ENCODE measurements around the gene SKIC3.
A peak's percentile ranks its signal among the peaks of the same experiment; 100 is the strongest.

The SKIC3 gene

DNA sequence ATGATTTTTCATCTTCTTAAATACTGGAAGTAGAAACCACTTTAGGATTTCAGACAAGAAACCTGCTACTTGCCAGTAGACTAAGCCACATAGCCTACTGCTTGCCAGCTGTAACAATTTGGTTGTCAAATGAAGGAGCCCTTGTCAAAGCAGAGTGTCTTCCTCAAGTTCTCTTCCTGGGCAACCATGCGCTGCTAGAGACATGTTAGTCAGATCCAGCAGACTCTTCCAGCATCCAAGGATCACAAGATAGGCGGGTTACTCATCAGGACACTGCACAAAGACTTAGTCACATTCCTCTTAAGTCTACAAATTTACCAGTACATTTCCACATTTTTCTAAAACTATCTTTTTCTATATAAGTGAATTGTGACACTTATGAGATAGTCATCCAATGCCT is 24.4 kb downstream of the SKIC3 start:
- DNase-seq (ENCODE audit: low read depth) = peak; percentile 60

DNA sequence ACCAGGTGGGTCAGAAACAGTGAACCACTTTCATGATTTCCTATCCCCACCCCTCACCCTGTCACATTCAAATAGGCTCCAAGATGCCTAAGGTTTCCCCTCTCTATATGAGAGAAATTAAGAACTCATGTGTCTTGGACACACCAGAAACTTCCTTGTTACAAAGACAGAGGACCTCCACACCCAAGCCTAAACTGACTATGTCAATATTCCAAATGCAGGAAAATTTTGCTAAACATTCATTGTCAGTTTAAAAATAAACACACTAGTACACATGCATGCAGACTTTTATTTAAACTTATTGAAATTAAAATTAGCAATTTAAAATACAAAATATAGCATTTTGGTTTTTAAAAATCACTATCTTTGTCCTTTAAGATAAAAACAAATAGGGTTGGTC is 26.2 kb downstream of the SKIC3 start:
- DNase-seq (ENCODE audit: low read depth) = no peak

DNA sequence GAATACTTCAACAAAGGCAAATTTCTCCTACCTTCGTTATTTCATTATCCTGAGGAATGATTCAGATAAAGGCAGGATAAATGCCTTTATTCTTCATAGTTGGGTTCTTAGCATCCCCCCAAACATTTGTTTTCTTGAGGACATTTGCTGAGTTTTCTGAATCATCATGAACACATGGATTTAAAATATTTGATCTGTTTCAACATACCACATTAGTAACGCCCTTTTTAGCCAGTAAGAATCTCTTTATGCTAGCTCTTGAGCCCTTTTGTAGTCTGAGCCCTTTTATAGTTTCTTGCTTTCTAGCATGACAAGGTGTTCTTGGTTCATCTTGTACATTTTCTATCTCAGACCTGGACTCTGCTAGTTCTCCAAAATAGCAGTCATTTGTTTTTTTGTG is 27.9 kb downstream of the SKIC3 start:
- DNase-seq (ENCODE audit: low read depth) = no peak

DNA sequence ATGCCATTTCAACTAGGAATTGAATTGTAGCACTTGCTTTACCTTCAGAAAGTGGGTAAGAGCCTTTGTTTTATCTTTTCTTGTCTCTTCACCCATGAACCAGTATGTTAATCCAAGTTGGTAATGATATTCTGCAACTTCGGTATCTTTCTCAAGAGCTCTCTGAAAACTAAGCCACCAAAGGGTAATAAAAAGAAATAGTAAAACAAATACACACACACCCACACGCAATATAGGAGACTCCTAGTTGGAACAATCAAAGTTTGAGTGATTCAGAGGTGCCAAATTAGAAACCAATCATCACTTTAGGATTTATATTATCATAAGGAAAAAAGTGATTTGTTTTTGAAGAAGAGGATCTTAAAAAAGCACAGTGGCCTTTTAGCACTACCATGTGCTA is 30.4 kb downstream of the SKIC3 start:
- no peak for DNase-seq (ENCODE audit: low read depth)

DNA sequence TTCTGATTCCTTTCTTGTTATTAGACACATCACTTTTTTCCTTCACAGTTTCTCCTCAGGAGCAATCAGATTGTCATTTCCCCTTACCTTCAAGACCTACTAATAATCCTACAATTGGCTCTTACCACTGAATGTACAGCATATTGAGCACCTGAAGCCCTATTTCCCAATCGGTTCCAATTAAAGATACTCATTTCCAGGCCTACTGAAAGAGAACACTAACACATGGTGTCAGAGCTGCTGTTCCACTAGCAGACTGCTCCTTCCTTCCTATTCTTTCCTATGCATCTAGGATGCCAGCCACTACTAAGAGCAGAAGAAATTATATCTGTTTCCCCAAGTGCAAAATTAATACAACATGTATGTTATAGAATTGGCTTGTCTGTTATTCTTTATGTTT is 34.6 kb downstream of the SKIC3 start:
- DNase-seq (ENCODE audit: low read depth) = no peak

DNA sequence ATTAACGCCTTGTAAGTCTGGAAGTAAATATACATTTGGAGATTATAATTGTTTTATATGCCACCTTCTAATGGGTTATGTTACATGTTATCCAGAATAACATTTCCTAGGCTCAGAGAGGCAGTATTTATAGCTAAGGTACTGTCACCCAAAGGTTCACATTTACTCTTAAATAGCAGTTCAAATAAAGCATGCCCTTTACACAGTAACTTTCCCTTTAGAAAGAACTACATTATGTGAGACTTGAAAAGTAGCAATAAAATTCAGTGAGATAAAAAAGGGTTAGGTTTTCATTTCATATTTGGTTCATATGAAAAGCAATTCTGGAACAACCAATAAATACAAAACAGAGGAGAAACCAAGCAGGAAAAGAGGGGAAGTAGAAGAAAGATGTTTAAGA is 35.1 kb downstream of the SKIC3 start:
- no peak for DNase-seq (ENCODE audit: low read depth)

DNA sequence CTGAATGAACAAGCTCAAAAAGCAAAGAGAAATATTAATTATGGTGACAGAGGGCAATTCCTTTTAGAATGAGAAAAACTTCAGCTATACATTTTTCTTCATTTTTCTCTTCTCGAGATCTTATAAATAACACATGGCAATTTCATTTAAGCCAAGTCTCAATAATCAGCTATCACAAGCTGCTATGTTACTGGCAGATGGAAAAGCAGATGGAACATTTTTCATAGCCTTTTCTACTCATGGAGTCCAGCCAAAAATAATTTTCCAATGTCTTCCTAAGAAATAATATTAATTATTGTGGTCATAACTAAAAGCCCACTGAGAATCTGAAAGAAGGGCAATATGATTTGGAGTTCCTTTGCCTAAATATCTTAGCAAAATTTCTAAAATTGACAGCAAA is 35.6 kb downstream of the SKIC3 start:
- DNase-seq (ENCODE audit: low read depth) = no peak

DNA sequence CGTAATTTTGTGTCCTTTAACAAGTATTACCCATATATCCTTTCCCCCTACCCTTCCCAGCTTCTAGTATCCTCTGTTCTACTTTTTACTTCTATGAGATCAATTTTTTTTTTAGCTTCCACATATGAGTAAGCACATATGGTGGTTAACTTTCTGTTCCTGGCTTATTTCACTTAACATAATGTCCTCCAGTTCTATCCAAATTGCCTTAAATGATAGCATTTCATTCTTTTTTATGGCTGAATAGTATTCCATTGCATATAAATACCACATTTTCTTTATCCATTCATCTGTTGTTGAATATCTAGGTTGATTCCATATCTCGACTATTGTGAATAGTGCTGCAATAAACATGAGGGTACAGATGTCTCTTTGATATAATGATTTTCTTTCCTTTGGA is 36.4 kb downstream of the SKIC3 start:
- DNase-seq (ENCODE audit: low read depth) = no peak

DNA sequence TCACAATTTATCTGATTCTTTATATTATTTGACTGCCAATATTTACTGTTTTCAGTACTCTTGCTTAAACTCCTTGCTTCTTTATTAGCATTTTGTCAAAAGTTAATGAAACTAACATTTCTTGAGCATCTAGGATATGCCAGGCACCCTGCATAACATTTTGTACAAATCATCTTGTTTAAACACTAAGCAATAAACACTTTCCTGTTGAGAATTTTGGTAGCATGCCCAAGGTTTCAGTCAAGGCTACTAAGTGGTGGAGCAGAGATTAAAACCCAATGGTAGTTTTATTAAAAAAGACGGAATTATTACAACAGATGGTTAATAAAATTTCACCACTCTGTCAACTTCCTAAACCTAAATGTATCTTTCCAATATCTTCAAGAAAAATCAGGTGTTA is 43.2 kb downstream of the SKIC3 start:
- DNase-seq (ENCODE audit: low read depth) = no peak

DNA sequence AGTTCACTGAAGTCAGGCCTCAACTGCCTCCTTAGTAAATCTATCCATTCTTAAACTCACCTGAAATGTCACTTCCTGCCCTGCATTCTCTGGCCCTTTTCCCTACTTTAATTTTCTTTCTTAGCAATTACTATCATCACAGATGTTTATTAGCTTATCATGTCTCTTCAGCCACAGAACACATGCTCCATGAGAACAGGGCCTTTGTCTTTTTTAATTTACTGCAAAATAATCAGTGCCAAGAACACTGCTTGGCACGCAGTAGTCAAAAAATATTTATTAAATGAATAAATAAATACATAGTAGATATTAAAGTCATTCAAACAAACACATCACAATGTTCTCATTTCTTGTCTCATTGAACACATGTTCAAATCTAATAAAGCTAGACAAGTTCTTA is 46.2 kb downstream of the SKIC3 start:
- DNase-seq (ENCODE audit: low read depth) = no peak

Data from GM04504 (cell line).